Liver (tissue), 9 donors: ENCODE data around the gene SORCS2. TPM values are rescaled to one million over a fixed set of nuclear protein-coding genes. Genes with fewer than 3 reads are reported as not detected.

Source experiments
- DNase-seq: peaks from one replicate; pipeline ENCODE4 v3.0.0-alpha.2; 2017; ENCODE audit warnings: low spot score
- H3K27ac ChIP-seq, 2 donors: one replicate each; pipeline ENCODE4 v1.7.0; 2013; ENCODE audit warnings: inconsistent platforms in 2 of 2, low read length in 2 of 2, control low read depth in 1 of 2, low read depth in 1 of 2, mild to moderate bottlenecking in 1 of 2
- H3K27me3 ChIP-seq, 4 donors: one replicate each; pipeline versions ENCODE4 v1.6.1 to v1.7.0; 2013; ENCODE audit warnings: low read length in 3 of 4, inconsistent platforms in 1 of 4, mild to moderate bottlenecking in 1 of 4, moderate library complexity in 1 of 4; ENCODE audit not compliant: control insufficient read depth in 4 of 4, insufficient read depth in 4 of 4
- H3K36me3 ChIP-seq, 4 donors: one replicate each; pipeline versions ENCODE4 v1.6.1 to v1.7.0; 2013; ENCODE audit warnings: low read length in 3 of 4, mild to moderate bottlenecking in 3 of 4, low read depth in 1 of 4, moderate library complexity in 1 of 4; ENCODE audit not compliant: control insufficient read depth in 4 of 4, insufficient read depth in 3 of 4
- H3K4me1 ChIP-seq, 4 donors: one replicate each; pipeline versions ENCODE4 v1.6.1 to v1.7.0; 2013; ENCODE audit warnings: low read length in 3 of 4, mild to moderate bottlenecking in 3 of 4, moderate library complexity in 1 of 4; ENCODE audit not compliant: control insufficient read depth in 4 of 4, insufficient read depth in 4 of 4
- H3K4me3 ChIP-seq, 3 donors: one replicate each; pipeline versions ENCODE4 v1.6.1 to v1.7.0; 2013; ENCODE audit warnings: low read length in 3 of 3, control low read depth in 1 of 3, low read depth in 1 of 3, mild to moderate bottlenecking in 1 of 3
- H3K9ac ChIP-seq, 2 donors: one replicate each; pipeline ENCODE4 v1.7.0; 2013; ENCODE audit warnings: low read length in 2 of 2, mild to moderate bottlenecking in 2 of 2, moderate library complexity in 2 of 2, control low read depth in 1 of 2, low read depth in 1 of 2
- H3K9me3 ChIP-seq, 4 donors: one replicate each; pipeline versions ENCODE4 v1.6.1 to v1.7.0; 2013; ENCODE audit warnings: low read length in 3 of 4; ENCODE audit not compliant: control insufficient read depth in 4 of 4
- EGR1 ChIP-seq, 2 donors: IDR thresholded peaks; 2 replicates each; pipeline ENCODE4 v1.6.1; 2016 to 2018; ENCODE audit warnings: antibody characterized with exemption in 2 of 2, low read depth in 2 of 2
- FOXA1 ChIP-seq: IDR thresholded peaks from 2 replicates; pipeline ENCODE4 v1.6.1; 2016; ENCODE audit warnings: antibody characterized with exemption
- FOXA2 ChIP-seq: IDR thresholded peaks from 2 replicates; pipeline ENCODE4 v1.6.1; 2016; ENCODE audit warnings: antibody characterized with exemption
- GABPA ChIP-seq, 2 donors: IDR thresholded peaks in 1 of 2; conservative IDR thresholded peaks in 1 of 2; 2 replicates each; pipeline ENCODE4 v1.6.1; 2016; ENCODE audit warnings: antibody characterized with exemption in 2 of 2, mild to moderate bottlenecking in 1 of 2, moderate library complexity in 1 of 2
- HNF4A ChIP-seq, 2 donors: conservative IDR thresholded peaks; 2 replicates each; pipeline ENCODE4 v1.6.1; 2016; ENCODE audit warnings: antibody characterized with exemption in 2 of 2, mild to moderate bottlenecking in 2 of 2
- HNF4G ChIP-seq: IDR thresholded peaks from 2 replicates; pipeline ENCODE4 v1.6.1; 2016; ENCODE audit warnings: antibody characterized with exemption
- JUND ChIP-seq, 2 donors: IDR thresholded peaks; 2 replicates each; pipeline ENCODE4 v1.6.1; 2016; ENCODE audit warnings: antibody characterized with exemption in 2 of 2
- MAX ChIP-seq: IDR thresholded peaks from 2 replicates; pipeline ENCODE4 v1.6.1; 2016; ENCODE audit warnings: antibody characterized with exemption
- NR2F2 ChIP-seq: IDR thresholded peaks from 2 replicates; pipeline ENCODE4 v1.6.1; 2016; ENCODE audit warnings: antibody characterized with exemption
- RAD21 ChIP-seq, 2 donors: IDR thresholded peaks; 2 replicates each; pipeline ENCODE4 v1.6.1; 2016; ENCODE audit warnings: antibody characterized with exemption in 2 of 2, mild to moderate bottlenecking in 2 of 2
- REST ChIP-seq: IDR thresholded peaks from 2 replicates; pipeline ENCODE4 v1.6.1; 2016; ENCODE audit warnings: antibody characterized with exemption, mild to moderate bottlenecking
- RXRA ChIP-seq, 2 donors: IDR thresholded peaks; 2 replicates each; pipeline ENCODE4 v1.6.1; 2017 to 2018; ENCODE audit warnings: antibody characterized with exemption in 2 of 2, mild to moderate bottlenecking in 1 of 2
- SP1 ChIP-seq: IDR thresholded peaks from 2 replicates; pipeline ENCODE4 v1.6.1; 2018; ENCODE audit warnings: antibody characterized with exemption, mild to moderate bottlenecking
- YY1 ChIP-seq: IDR thresholded peaks from 2 replicates; pipeline ENCODE4 v1.6.1; 2016; ENCODE audit warnings: antibody characterized with exemption, mild to moderate bottlenecking
- ZBTB33 ChIP-seq: IDR thresholded peaks from 2 replicates; pipeline ENCODE4 v1.6.1; 2016; ENCODE audit warnings: antibody characterized with exemption
- WGBS: extraction: QIAGEN DNeasy Blood & Tissue Kit; methylation state at CpG from one replicate; pipeline ENCODE4 v1.1.7; 2013; 5-methylcytosine and 5-hydroxymethylcytosine counted together
- polyA plus RNA-seq, 2 donors: library from polyadenylated mRNA; stranded (reverse) in 1 of 2; unstranded in 1 of 2; fragments of 200-250 nt in 1 of 2; fragments of >200 nt in 1 of 2; fragmentation: Nextera tagmentation in 1 of 2; extraction: Ambion mirVana in 1 of 2; gene quantifications; one replicate each; pipeline versions ENCODE4 v1.2.1 to v1.2.3, GENCODE V29; 2013 to 2015
- total RNA-seq, 2 donors: library from RNA; depleted of rRNA; stranded (reverse); fragments of >200 nt; gene quantifications; one replicate each; pipeline ENCODE4 v1.2.3, GENCODE V29; 2014
- donor health status: healthy.
- donor health status: healthy.
- donor health status: healthy.
- donor health status: healthy.
- donor health status: healthy.

Gene SORCS2
- total and polyA plus RNA-seq, 4 donors, result 0.10 to 1.4 (median 0.92) TPM

- Histone ChIP-seq H3K36me3 (no peaks in the 10 kb centered on the region), H3K27ac (peak overlapping the region; percentile 22 to 66), H3K9ac (no peak overlapping the region), H3K4me3 (no peak overlapping the region), H3K9me3 (no peaks in the 10 kb centered on the region), H3K27me3 (no peaks in the 10 kb centered on the region), H3K4me1 (peaks cover 9 to 40% (median 22%) of the 10 kb centered on the region in 4 donors)
- TF ChIP-seq GABPA (IDR thresholded peaks at IDR 0.05 in 1 of 2, conservative IDR thresholded peaks at IDR 0.05 in 1 of 2) (no peak), FOXA1 (no peak), HNF4A (conservative IDR thresholded peaks at IDR 0.05) (peak in 1 of 2 donors; percentile 55), JUND (IDR thresholded peaks at IDR 0.05) (peak in 1 of 2 donors; percentile 46), REST (no peak), YY1 (peak; percentile 90), SP1 (peak; percentile 41), HNF4G (no peak), RXRA (IDR thresholded peaks at IDR 0.05) (peak; percentile 72 to 83), MAX (peak; percentile 78), NR2F2 (no peak), RAD21 (IDR thresholded peaks at IDR 0.05) (peak; percentile 33 to 52), ZBTB33 (peak; percentile 68), FOXA2 (peak; percentile 37), EGR1 (IDR thresholded peaks at IDR 0.05; ENCODE audit: low read depth in 2 of 2) (peak in 1 of 2 donors; percentile 64)
- DNase-seq, result no peak
- 47% methylated on average over 16 of the region's 16 CpGs for WGBS
Measured at GRCh38 chr4:7559741-7560395, 367.5 kb downstream of the SORCS2 start.

GRCh38 chr4:7561557-7561956 is 369.2 kb downstream of the SORCS2 start:
- WGBS, result 96% methylated on average over 2 of the region's 2 CpGs
- Histone ChIP-seq H3K36me3 (no peaks in the 10 kb centered on the region), H3K4me3 (no peak overlapping the region), H3K9ac (no peak overlapping the region), H3K27me3 (no peaks in the 10 kb centered on the region), H3K27ac (no peak overlapping the region), H3K4me1 (peaks cover 9 to 41% (median 22%) of the 10 kb centered on the region in 4 donors), H3K9me3 (no peaks in the 10 kb centered on the region)
- DNase-seq, result no peak
- TF ChIP-seq RAD21 (IDR thresholded peaks at IDR 0.05), result no peak
